HCT116 (cell line): ENCODE results near the gene SAMD14. TPM values are rescaled to one million over a fixed set of nuclear protein-coding genes. Genes with fewer than 3 reads are reported as not detected.

Experiments
- ATAC-seq: fragments of 200-7000 bp; cut with Tn5 transposase; 2 replicates; pipeline ENCODE4 v1.9.1; 2020; ENCODE audit warnings: mild to moderate bottlenecking, moderate library complexity
- BruUV-seq: library from RNA; stranded (reverse); fragments of 400-500 nt; replicated peaks from 2 replicates; lab custom pipeline; 2021; lab: Mats Ljungman, UMichigan
- CTCF ChIA-PET: fragments of 300-600 bp; sonication (Branson Sonifier 250); formaldehyde crosslinking; loops from one replicate; lab custom pipeline; 2021; ENCODE audit warnings: antibody characterized with exemption; lab: Charles Lee
- POLR2A ChIA-PET: fragments of 300-600, 350-600 bp; sonication (Branson Sonifier 250); formaldehyde crosslinking; loops from one replicate; lab custom pipeline; 2021; ENCODE audit warnings: antibody characterized with exemption; lab: Charles Lee
- RAD21 ChIA-PET, 2 experiments: fragments of 300-600 bp; sonication (Branson Sonifier 250); formaldehyde crosslinking; loops; one replicate each; lab custom pipeline; 2023; ENCODE audit warnings: low total read pairs in 2 of 2; ENCODE audit not compliant: uncharacterized antibody in 2 of 2, unreplicated experiment in 2 of 2, low non-redundant PET in 1 of 2; lab: Charles Lee
- DNase-seq: peaks from one replicate; pipeline ENCODE4 v3.0.0-alpha.2; 2010; ENCODE audit warnings: low read depth, low spot score
- H2AFZ ChIP-seq: fragments of 200-600 bp; shearing (Covaris generic), sonication (generic); 2 replicates; pipeline ENCODE4 v1.6.1; 2017; ENCODE audit warnings: low read depth, mixed run types, mixed read lengths, antibody characterized with exemption, low read length; ENCODE audit not compliant: poor library complexity, severe bottlenecking
- H3K27ac ChIP-seq: 2 replicates; pipeline ENCODE4 v1.5.1; 2012; ENCODE audit warnings: low read depth, low read length
- H3K27me3 ChIP-seq: fragments of 200-600 bp; sonication (generic); 2 replicates; pipeline ENCODE4 v1.6.1; 2016; ENCODE audit warnings: mixed run types, low read length, mixed read lengths; ENCODE audit not compliant: insufficient read depth
- H3K36me3 ChIP-seq, 2 experiments: fragments of 200-500 bp in 1 of 2; fragments of 200-600 bp in 1 of 2; sonication (Bioruptor generic) in 1 of 2; sonication (generic) in 1 of 2; 2 replicates each; pipeline versions ENCODE4 v1.5.1 to v1.6.1; 2014 to 2016; ENCODE audit warnings: low read length in 2 of 2, inconsistent platforms in 1 of 2, mixed read lengths in 1 of 2, mixed run types in 1 of 2; ENCODE audit not compliant: insufficient read depth in 2 of 2, control insufficient read depth in 1 of 2
- H3K4me1 ChIP-seq, 2 experiments: fragments of 200-600 bp in 1 of 2; sonication (generic) in 1 of 2; 2 replicates each; pipeline versions ENCODE4 v1.5.1 to v1.6.1; 2012 to 2017; ENCODE audit warnings: low read length in 2 of 2, inconsistent platforms in 1 of 2, mild to moderate bottlenecking in 1 of 2, mixed read lengths in 1 of 2, mixed run types in 1 of 2, moderate library complexity in 1 of 2; ENCODE audit not compliant: insufficient read depth in 2 of 2, control insufficient read depth in 1 of 2
- H3K4me2 ChIP-seq: fragments of 200-600 bp; sonication (generic); 2 replicates; pipeline ENCODE4 v1.6.1; 2017; ENCODE audit warnings: mixed run types, low read length, mixed read lengths
- H3K4me3 ChIP-seq, 2 experiments: fragments of 200-600 bp in 1 of 2; sonication (generic) in 1 of 2; replicated peaks in 1 of 2; 2 replicates each; pipeline ENCODE4 v1.5.1; 2011 to 2016; ENCODE audit warnings: low read length in 2 of 2, control low read depth in 1 of 2, low read depth in 1 of 2, mild to moderate bottlenecking in 1 of 2, mixed read lengths in 1 of 2, mixed run types in 1 of 2
- H3K79me2 ChIP-seq: fragments of 200-600 bp; sonication (generic); 2 replicates; pipeline ENCODE4 v1.6.1; 2017; ENCODE audit warnings: mild to moderate bottlenecking, mixed run types, low read length, moderate library complexity, mixed read lengths; ENCODE audit not compliant: insufficient read depth
- H3K9ac ChIP-seq: fragments of 200-600 bp; sonication (generic); 2 replicates; pipeline ENCODE4 v1.6.1; 2016; ENCODE audit warnings: low read length, mixed read lengths
- H3K9me2 ChIP-seq: fragments of 200-600 bp; sonication (generic), shearing (Covaris generic); 2 replicates; pipeline ENCODE4 v1.6.1; 2017; ENCODE audit warnings: mixed run types, mild to moderate bottlenecking, moderate library complexity; ENCODE audit not compliant: insufficient read depth
- H3K9me3 ChIP-seq, 2 experiments: fragments of 200-500 bp in 1 of 2; fragments of 200-600 bp in 1 of 2; sonication (Bioruptor generic) in 1 of 2; sonication (generic) in 1 of 2; 2 replicates each; pipeline ENCODE4 v1.6.1; 2014 to 2017; ENCODE audit warnings: low read length in 2 of 2, mixed read lengths in 2 of 2, inconsistent platforms in 1 of 2, low read depth in 1 of 2, mild to moderate bottlenecking in 1 of 2, mixed run types in 1 of 2, moderate library complexity in 1 of 2; ENCODE audit not compliant: control insufficient read depth in 1 of 2, insufficient read depth in 1 of 2
- H4K20me1 ChIP-seq: fragments of 200-600 bp; sonication (generic), shearing (Covaris generic); 2 replicates; pipeline ENCODE4 v1.6.1; 2017; ENCODE audit warnings: mixed run types, mild to moderate bottlenecking, moderate library complexity; ENCODE audit not compliant: insufficient read depth
- ZFX ChIP-seq: fragments of 450-650 bp; IDR thresholded peaks from 2 replicates; pipeline ENCODE4 v1.6.1; 2017
- intact Hi-C: fragments of 100-400 bp; cut with micrococcal nuclease; formaldehyde crosslinking; loops from 2 replicates; pipeline ENCODE4 v1.10.0; 2022
- total RNA-seq: library from RNA; stranded (reverse); gene quantifications from one replicate; pipeline ENCODE4 v1.2.1, GENCODE V29; 2021; ENCODE audit not compliant: unreplicated experiment
- TF ChIP-seq, protein P1 (sequence below): IDR thresholded peaks from 2 replicates; pipeline ENCODE4 v1.6.1; 2012; ENCODE audit warnings: low read depth

Gene SAMD14
- total RNA-seq, 1 experiment from 2014 or later: 1.5 TPM

DNA sequence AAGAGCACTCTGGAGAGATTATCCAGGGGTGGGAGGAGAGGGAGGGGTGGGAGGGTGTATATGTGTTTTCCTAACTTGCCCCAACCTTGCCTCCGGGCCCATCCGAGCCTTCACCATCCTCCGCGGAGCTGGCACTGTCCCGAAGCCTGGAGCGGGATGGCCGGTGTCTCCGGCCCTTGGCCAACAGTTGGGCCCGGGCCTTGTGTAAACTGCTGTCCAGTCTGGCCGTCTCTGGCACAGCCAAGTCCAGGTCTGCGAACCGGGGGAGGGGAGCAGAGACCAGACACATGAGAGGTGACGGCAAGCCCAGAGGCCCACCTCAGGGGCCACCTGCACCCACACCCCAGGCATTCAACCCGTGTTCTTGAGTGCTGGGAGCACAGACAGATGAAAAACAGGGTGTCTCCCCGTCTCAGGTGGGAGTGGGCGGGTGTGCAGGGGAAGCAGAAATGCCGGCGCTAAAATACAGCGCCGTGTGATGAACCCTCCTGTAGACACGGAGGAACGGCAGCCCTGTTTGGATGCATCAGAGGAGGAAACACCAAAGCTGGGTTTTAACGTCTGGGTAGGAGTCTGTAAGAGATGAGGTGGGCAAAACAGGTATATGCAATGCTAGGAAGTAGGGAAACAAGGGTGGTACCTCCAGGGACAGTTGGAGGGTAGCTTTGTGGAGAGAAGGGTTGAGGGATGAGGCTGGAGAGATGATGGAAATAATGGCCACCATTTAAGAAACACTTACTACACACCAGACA is 11.7 kb downstream of the SAMD14 start:
- no peaks in the 10 kb centered on the region for H3K9me2 ChIP-seq
- CTCF ChIA-PET: interaction anchor here (1.4 to 6.8 kb wide), 4 partner anchors 25 to 60 kb away, joined by 8 to 55 read pairs (median 12); partner anchors contain the start of gene PDK2
- intact Hi-C loops: no loop called here
- H3K9ac ChIP-seq: no peak overlapping the region
- TF ChIP-seq, protein P1, sequence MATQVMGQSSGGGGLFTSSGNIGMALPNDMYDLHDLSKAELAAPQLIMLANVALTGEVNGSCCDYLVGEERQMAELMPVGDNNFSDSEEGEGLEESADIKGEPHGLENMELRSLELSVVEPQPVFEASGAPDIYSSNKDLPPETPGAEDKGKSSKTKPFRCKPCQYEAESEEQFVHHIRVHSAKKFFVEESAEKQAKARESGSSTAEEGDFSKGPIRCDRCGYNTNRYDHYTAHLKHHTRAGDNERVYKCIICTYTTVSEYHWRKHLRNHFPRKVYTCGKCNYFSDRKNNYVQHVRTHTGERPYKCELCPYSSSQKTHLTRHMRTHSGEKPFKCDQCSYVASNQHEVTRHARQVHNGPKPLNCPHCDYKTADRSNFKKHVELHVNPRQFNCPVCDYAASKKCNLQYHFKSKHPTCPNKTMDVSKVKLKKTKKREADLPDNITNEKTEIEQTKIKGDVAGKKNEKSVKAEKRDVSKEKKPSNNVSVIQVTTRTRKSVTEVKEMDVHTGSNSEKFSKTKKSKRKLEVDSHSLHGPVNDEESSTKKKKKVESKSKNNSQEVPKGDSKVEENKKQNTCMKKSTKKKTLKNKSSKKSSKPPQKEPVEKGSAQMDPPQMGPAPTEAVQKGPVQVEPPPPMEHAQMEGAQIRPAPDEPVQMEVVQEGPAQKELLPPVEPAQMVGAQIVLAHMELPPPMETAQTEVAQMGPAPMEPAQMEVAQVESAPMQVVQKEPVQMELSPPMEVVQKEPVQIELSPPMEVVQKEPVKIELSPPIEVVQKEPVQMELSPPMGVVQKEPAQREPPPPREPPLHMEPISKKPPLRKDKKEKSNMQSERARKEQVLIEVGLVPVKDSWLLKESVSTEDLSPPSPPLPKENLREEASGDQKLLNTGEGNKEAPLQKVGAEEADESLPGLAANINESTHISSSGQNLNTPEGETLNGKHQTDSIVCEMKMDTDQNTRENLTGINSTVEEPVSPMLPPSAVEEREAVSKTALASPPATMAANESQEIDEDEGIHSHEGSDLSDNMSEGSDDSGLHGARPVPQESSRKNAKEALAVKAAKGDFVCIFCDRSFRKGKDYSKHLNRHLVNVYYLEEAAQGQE: no peak
- no peak for TF ChIP-seq ZFX
- H3K4me3 ChIP-seq: no peak overlapping the region
- RAD21 ChIA-PET: no interaction called here
- peaks cover 6% of the 10 kb centered on the region; the same call in 1 of the 2 replicates for H3K27me3 ChIP-seq
- no peaks in the 10 kb centered on the region for H4K20me1 ChIP-seq
- no peak overlapping the region for H3K4me2 ChIP-seq
- no peak for DNase-seq
- no peak overlapping the region for H2AFZ ChIP-seq
- no peak overlapping the region for H3K27ac ChIP-seq
- BruUV-seq: no TSS peak
- H3K4me1 ChIP-seq: peaks cover 7 to 25% of the 10 kb centered on the region in 2 experiments; a peak in 3 of 4 replicates
- ATAC-seq: no peak
- no peaks in the 10 kb centered on the region for H3K9me3 ChIP-seq
- POLR2A ChIA-PET: no interaction called here
- H3K79me2 ChIP-seq: no peaks in the 10 kb centered on the region
- no peaks in the 10 kb centered on the region for H3K36me3 ChIP-seq
